NCI-H2196 (cell line): ENCODE measurements around the gene PIK3R6.
"Not testable (repeated sequence)": the region's sequence is repeated elsewhere in the genome, so short reads cannot be mapped to it uniquely, and the experiment has no call there.

ENCODE experiments used
- DNase-seq: peaks from one replicate; lab custom pipeline; 2025; ENCODE audit not compliant: unreplicated experiment; lab: John Stamatoyannopoulos, UW

PIK3R6 gene

DNA sequence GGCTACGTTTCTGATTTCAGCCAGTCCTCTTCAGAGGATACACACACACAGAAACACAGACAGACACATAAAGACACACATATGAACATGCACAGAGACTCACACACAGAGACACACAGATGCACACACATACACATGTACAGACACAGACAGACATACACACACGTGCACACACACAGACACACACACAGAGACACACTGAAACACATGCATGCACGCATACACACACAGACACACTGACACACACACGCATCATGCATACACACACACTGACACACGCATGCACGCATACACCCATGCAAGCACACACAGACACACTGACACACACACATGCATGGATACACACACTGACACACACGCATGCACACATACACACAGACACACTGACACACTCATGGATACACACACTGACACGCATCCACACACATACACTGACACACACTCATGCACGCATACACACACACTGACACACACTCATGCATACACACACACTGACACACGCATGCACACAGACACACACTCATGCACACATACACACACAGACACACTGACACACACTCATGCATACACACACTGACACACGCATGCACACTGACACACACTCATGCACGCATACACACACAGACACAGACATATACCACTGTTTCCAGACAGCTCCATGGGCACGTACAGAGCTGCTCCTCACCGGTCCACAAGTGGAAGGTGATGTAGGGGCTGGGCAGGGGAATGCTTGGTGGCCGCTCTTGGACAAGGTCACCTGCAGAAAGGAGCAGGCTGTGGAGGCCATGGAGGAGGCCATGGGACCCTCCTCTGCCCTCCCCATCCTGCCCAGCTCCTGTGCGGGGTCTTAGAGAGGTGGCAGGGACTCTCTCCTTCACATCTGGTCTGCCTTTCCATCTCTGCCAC, 38.2 kb downstream of the PIK3R6 start:
- DNase-seq = no peak

- no peak for DNase-seq
These were observed 39.0 kb downstream of the PIK3R6 start for GRCh38 chr17:8828517-8828875.

GRCh38 chr17:8826808-8827435, 40.6 kb downstream of the PIK3R6 start:
- no peak for DNase-seq

DNA sequence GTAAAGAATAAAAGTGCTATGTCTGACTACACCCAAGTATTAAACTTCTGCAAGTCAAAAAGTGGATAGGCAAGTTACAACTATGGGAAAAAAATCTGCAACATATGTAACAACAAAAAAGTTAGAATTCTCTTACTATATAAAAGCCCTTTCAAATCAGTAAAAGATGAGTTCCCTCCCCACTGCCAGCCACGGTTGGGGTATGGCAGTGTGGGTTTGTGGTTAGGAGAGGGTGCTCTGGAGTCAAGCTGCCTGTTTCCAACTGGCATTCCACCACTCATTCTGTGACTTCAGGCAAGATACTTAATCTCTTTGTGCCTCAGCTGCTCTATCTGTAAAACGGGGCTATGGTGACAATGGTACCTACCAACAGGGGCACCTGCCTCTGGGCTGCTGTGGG, 41.7 kb downstream of the PIK3R6 start:
- no peak for DNase-seq

GRCh38 chr17:8823279-8823678, 44.2 kb downstream of the PIK3R6 start:
- DNase-seq = no peak

GRCh38 chr17:8822401-8823035, 45.0 kb downstream of the PIK3R6 start:
- DNase-seq = no peak

GRCh38 chr17:8821446-8822105, 45.9 kb downstream of the PIK3R6 start:
- no peak for DNase-seq

DNA sequence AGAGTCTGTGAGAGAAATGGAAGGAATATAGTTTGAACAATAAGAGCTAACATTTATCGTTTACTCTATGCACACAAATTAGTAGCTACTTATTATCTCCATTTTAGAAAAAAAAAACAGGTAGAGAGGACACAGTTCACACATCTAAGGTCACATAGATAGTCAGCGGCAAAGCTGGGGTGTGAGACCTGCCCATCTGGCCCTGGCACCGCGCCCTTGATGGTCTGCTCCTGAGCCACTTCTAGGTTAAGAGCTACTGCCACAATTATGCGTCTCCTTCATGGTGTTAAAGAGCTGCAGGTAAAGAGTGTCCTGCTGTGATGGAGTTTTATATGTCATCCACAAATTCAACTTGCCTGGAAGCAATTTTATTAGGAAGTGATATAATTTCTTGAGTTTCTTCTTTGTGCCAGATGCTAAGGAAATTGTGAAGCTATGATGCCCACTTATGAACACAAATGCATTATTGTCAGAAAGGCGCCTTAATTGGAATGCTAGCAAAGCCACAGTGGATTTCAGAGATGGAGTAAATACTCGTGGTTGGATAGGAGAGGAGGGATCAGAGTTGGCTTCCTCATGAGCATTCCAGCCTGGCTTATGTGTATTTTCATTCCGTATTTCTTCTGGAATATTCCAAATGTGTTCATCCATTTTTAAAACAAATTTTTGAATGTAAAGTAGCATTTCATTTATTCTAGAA, 47.0 kb downstream of the PIK3R6 start:
- DNase-seq = no peak

GRCh38 chr17:8818654-8819330, 48.7 kb downstream of the PIK3R6 start:
- no peak for DNase-seq

- DNase-seq = no peak
These were observed 49.4 kb downstream of the PIK3R6 start for GRCh38 chr17:8818047-8818446.

DNA sequence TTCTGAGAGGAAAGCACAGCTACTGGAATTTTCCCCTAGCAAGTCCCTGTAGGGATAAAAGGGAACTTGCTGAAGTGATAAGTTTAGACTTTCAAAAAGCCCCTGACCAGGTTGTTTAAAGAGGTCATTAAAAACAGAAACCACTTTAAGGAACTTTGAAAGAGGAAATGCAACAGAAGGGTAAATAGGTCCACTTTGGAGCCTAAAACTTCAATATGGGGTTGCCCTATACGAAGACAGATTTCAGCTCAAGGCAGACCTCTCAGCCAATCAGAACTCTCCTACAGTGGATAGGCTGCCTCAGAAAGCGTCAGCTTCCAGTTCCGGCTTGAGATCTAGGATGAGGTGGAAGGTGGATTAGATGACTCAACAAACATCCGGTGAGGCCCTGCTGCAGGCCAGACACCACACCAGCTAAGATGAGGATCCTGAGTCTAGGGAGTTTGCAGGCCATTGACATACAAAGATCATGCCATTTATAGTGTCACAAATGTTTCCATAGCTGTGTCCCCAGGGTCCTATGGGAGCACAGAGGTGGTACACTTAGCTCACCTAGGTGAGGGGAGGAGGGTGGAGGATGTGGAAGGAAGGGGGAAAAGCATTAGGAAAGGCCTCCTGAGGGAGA, 60.4 kb downstream of the PIK3R6 start:
- no peak for DNase-seq

DNA sequence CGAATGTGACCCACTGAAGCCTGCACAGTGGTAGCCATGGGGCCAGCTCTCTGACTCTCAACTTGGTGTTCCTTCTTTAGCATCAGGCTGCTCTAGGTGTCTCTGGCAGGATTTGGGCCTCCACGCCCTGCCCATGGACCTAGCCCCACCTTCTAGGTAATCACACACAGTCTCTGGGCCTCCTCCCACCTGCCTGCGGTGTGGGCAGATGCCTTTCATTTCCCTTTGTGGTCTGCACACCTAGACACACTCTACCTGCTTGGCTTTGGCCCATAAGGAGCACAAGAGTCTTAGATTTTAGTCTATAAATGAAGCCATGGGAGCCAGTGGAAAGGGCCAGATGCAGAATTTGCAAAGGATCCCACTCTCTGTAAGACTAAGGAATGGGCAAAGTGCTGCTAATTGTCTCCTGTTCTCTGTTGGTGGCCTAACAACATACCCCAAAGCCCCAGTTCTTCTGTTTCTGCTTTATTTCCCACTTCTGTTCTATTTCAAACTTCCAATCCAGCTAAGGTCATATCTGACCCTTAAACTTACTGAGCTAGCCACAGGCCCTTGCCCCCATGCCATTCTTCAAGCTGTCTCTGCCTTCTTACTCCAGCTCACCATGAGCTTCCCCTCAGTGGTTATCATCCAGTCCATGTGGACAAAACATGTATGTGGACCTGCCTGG, 61.1 kb downstream of the PIK3R6 start:
- no peak for DNase-seq

- DNase-seq = not testable (repeated sequence)
These were observed 62.1 kb downstream of the PIK3R6 start for GRCh38 chr17:8805396-8805795.

GRCh38 chr17:8803531-8804420, 63.7 kb downstream of the PIK3R6 start:
- no peak for DNase-seq

- no peak for DNase-seq
These were observed 66.2 kb downstream of the PIK3R6 start for GRCh38 chr17:8801135-8801840.

DNA sequence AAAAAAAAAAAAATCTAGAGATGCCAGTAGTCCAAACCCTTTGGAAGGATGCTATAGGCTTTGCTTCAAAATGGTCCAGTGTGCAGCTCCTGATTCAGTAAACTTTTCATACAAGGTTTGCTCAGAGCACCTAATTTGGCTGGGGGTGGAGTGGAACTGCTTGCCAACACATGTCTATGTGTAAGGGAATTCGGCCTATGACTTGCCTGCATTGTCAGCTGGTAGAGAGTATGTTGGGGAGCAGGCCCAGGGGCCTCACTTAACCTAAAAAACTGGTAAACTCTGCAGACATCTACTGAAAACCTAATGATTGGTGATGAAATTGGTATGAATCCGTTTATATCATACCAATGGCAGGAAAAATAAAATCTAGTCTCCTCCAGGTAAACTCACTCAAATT, 66.8 kb downstream of the PIK3R6 start:
- no peak for DNase-seq

- no peak for DNase-seq
These were observed 67.8 kb downstream of the PIK3R6 start for GRCh38 chr17:8799570-8800212.
